HG03280 (cell line): Measurements from ENCODE around the gene SMAD7.

ENCODE experiments used
- ATAC-seq: cut with Tn5 transposase; IDR thresholded peaks from one replicate; pipeline ENCODE4 v1.9.1; 2021; ENCODE audit warnings: mild to moderate bottlenecking, moderate library complexity; ENCODE audit not compliant: unreplicated experiment

The SMAD7 gene

DNA sequence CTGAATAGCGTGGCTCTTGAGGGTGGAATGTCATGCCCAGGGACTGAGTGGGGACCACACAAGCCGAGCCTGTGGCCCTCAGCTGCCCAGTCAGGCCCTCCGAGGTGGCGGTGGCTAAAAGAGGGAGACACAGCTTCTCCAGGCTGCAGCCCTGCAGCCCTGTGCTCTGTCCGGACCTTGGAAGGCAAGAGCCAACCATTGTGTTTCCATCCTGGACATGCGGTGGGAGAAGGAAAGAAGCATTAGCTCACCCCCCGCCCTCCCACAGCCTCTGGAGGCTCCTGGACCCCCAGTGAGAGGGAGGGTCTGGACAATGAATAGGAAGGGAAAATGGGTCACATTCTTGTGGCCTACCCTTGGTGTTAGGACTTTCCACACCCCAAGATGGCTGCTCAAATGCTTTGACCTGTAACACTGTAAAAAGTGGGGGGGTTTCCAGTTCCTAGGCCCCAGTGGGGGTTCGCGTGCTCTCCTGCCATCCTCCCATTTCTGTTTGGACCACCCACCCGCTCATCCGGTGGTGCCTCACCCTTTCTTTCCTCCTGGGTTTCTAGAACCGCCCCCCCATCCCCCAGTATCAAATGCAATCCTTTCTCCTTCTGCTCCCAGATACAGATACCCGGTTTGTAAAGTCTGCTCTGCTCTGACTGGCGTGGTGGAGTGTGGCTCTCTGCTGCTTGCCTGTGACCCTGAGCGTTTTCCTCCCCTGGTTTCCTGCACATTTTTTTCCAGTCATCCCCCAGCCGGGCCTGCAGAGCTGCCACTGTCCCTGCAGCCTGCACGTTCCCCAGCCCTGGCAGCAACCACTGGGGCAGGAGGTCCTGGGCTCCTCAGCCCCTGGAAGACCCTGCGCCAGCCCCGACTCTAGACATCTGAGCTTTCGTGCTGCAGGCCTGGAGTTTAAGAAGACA is 36.3 kb upstream of the SMAD7 start:
- ATAC-seq, result no peak

DNA sequence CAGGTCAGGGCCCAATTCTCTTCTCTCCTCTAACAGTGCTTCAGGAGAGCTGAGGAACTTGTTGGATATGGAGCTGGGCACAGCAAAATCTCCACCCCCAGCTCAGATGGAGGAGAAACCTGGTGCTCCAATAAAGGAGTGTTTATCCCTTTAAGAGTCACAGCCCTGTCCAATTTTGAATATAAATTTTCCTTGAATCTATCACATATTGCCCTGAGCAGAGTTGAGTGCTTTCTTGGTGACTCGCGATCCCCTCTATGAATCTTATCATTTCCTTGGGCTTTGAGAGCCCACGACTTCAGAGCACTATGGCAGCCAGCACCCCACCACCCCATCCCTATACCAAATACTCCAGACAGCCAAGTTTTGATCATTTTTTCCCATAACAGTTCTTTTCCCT is 34.4 kb upstream of the SMAD7 start:
- ATAC-seq, result no peak

DNA sequence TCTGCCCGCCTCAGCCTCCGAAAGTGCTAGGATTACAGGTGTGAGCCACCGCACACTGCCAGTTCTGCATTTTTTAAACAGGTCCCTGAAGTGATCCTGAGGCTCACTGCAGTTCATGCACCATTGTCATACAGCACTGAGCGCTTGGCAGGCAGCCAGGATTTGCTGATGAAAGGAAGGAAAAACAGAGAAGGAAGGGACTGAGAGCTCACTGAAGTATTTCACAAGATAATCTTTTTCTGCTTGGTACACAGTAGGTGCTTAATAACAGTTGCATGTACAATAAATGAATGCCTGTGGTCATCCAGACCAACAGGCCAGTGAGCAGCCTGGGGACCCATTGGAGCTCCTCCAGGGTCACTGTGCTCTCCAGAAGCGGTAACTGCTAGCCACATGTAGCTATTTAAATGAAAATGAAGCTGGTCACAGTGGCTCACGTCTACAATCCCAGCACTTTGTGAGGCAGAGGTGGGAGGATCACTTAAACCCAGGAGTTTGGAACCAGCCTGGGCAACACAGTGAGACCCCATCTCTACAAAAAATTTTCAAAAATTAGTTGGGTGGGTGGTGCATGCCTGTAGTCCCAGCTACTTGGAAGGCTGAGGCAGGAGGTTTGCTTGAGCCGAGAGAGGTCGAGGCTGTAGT is 33.1 kb upstream of the SMAD7 start:
- ATAC-seq, result no peak

DNA sequence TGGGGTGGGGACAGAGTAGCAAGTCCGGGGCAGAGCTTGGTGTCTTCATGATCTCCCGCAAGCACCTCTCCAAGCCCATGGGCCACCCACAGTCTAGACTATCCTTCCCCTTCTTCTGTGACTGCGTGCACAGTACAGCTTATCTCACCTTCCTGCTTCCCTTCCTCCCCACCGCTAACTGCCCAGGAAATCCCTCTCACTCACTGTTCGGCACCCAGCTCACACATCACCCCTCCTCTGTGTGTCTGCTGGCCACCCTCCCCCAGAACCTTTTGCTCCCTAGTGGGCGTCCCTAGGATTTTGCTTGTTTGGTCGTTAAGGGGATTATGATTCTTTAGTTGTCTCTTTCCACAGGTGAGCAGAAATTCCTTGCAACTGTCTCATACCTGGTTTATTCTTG is 31.5 kb upstream of the SMAD7 start:
- ATAC-seq, result no peak

DNA sequence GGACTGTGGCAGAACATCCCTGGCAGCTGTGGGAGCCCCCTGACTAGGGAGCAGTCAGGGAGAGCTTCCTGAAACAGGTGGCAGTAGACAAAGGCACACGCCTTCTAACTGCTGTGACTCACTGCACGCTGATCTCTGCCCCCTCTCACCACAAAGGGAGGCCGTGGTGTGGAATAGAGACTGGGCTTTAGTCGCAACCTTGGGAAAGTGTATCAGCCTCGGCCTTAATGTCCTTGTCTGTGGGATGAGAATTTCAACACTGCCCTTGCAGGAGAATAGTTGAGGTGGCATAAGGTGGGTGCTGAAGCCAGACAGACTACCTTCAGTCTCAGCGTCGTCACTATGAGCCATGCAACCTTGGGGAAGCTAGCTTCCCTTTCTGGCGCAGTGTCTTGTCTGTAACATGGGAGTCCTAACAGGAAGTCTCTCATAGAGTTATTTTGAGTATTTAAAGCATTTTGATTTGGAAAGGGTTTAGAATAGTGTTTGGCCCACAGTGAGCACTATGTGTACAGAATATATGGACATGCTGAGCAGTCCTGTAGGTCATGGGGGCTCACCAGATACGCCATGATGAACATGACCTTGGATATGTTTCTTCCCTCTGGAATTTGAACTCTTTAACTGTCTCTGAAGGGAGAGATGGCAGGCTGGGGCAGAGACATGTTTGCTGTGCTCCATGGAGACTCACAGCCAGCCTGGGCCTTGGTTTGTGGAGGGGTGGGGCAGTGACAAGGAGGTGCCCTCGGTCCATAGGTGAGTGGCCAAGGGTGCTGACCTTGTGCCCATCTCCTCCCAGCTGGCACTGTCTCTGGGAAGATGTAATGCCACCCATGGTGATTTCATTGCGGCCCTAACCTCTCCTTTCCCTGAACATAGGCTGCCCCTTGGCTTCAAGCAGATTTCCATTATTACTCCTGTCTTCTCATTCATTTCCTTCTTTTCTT is 29.5 kb upstream of the SMAD7 start:
- no peak for ATAC-seq

DNA sequence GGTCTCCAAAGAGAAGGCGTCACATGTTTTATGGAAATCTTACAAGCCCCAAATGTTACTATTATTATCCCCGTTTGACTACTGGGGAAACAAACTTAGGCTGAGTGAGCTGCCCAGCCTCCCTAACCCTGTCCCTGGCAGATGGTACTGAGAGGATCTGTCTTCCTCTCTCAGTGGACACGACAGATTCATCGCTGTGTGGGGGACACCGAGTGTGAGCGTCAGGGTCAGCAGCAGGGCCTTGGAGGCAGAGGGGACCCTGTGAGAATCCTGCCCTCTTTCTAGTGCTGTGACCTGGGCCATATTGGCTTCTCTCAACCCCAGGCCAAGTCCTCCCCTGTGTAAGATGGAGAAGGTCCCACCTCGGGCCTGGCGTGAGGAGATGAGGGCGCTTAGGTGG is 27.1 kb upstream of the SMAD7 start:
- ATAC-seq, result no peak

DNA sequence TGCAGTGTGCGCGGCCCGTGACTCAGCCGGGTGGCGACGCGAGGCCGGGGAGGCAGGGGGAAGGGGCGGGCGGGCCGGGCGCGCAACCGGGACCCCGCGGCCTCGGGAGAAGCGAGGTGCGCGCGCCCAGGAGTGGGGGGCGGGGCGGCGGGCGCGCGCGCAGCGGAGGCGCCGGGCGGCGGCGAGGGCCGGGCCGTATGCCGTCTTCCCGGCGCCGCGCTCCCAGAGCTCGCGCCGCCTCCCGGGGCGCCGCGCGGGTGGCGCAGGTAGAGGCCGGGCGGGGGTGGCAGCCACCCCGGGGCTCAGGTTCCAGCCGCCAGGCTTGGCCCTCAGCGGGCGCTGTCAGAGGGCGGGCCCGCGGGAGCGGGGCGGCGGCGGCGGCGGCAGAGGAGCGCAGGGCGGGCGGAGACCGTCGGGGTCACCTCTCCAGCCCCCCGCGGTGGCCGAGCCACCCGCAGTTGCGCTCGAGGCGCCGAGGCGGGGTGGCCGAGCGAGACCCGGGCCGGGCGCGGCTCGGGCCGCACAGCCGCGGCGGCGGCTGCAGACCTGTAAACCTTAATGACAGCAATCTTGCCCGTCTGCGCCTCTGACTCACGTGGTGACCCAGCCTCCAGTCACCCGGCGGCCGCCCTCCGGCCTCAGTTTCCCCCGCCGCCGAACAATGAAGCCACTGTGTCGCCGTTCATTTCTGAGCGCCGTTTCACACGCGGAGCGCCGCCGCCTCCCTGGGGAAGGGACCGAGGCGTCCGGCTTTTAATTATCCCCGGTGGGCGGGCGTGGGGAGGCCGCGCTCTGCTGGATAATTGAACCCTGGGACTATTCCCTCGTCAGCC is 25.3 kb upstream of the SMAD7 start:
- peak; percentile 67 for ATAC-seq

DNA sequence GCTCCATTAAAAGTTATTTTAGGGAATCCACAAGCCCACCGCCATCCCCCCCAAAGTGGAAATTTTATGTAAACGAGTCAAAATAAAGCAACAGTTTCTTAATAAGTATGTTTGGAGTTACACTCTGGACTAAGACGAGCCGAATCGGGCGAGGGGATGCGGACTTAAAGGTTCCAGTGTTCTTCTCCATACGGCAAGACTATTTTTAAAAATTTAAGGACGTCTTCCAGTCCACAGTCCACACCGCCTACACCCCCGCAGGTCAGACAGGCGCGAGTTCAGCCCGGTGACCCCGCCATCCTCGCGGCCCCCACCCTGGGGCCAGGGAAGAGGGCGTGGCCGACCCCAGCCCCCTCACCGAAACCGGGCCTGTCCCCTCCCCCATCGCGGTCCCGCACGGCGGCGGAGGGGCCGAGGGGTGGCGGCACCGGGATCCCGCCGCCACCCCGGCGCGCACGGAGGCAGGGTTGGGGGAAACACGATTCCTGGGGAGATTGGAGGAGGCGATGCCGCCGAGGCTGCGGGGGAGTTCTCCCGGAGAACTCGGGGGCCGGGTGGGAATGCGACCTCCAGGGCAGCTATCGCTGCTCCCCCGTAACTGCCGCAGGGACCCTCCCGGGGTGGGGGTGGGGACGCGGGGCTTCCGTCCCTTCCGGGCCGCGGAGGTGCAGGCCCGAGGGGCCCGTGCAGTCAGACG is 24.5 kb upstream of the SMAD7 start:
- peak; percentile 9 for ATAC-seq

DNA sequence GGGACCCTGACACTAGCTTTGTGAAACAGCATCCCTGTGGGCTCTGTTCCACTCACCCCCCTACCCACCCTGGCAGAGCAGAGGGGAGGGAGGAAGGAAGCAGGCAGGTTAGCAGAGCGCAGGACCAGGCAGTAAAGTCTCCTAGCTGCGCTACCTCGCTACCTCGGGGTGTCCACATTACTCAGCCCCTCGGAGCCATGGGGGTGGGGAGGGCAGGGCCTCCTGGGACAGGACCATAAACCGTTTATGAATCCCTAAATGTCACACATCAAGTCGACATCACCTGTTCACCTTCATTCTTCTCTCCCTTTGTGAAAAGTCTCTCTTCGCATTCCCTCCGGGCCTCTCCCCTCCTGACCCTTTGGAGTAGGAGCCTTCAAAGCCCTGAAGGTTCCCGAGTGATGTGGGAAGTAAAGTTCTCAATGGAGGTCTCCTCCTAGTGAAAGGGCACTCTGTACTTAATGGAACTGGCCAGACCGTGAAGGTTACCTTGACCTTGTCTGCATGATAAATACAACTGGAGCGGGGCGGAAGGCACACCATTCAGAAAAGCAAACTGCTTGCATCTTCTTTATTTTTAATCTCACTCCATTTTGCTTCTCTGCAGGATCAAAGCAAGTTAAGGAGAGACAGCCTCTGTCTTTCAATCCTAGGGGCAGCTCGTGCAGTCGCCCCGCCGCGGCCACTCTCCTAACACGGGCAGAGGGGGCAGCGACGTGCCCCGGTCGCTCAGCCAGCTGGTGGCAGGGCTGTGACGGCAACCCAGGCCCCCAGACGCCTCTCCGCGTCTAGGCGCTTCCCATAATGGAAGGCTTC is 23.7 kb upstream of the SMAD7 start:
- ATAC-seq, result no peak

DNA sequence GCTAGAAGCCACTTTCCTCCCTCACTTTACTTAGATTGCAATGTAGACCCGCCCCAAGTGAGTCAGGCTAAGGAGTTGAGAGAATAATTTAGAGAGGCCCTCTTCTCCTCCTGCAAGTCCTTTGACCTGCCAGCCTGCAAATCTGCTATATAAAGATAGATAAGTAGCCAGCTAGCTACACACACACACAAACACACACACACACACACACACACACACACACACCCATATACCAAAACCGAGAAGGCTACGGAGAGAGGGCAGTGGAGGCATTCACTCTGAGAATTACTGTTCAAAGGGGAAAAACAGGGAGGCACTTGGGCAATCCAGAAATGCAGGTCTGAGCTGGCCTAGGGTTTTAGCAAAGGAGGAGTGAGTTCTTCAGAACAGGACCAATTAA is 23.0 kb upstream of the SMAD7 start:
- ATAC-seq, result no peak

DNA sequence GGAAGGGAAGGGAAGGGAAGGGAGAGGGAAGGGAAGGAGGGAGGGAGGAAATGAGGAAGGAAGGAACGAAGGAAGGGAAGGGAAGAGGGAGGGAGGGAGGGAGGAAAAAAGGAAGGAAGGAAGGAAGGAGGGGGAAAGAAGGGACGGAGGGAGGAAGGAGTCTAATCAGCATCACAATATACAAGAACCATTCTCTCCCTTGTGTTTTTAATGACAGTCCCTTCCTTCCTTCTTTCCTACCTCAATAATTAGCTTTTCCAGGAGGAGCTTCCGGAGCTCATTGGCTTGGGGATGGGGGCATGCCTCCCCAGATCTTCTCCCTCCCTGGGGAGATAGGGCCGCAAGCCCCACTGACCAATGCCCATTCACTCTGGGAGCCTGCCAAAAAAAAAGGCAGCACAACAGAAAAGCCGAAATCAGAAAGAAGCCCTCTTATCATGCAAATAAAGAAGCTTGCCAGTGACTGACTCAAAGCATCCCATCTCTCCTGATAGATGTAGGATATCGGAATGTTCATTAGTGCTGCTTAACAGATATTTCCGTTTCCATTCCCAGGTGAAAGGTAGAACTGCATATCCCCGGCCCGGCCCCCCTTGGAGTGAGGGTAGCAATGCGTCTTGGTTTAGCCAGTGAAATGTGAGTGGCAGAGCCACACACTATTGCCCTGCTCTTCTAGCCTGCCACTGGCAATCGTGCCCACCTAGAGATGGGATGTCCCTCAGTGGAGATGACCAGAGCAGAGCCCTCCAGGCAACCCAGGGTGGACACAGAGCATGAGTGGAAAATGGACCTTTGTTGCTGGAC is 17.8 kb upstream of the SMAD7 start:
- no peak for ATAC-seq

DNA sequence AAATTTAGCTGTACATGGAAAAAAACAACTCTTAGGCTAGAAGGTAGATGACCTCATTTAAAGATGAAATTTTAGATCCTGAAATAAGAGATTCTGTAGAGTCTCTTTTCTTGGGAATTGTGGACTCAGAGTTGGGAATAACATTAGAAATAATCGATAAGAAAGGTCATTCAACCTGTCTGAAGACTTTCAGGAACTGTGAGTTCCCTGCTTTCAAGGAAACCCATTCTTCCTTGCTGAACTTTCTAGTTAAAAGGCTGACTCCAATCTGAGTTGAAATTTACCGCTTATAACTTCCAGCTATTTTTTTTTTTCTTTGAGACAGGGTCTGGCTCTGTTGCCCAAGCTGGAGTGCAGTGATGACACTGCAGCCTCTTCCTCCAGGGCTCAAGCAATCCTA is 16.8 kb upstream of the SMAD7 start:
- ATAC-seq, result no peak

DNA sequence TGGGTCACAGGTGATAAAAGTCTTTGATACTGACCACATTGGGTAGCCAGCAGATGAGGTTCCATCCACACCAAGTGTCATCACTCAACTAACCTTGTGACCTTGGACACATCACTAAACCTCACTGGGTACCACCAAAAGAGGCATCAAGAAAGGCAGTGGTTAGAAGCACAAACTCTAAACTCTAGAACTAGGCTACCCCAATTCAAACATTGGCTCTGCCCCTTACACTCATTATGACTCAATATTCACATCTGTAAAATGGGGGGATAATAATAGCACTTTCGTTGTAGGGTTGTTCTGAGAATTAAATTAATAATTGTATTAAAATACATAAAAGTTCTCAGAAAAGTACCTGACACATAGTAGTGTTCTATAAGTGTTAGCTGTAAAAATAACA is 15.8 kb upstream of the SMAD7 start:
- no peak for ATAC-seq

DNA sequence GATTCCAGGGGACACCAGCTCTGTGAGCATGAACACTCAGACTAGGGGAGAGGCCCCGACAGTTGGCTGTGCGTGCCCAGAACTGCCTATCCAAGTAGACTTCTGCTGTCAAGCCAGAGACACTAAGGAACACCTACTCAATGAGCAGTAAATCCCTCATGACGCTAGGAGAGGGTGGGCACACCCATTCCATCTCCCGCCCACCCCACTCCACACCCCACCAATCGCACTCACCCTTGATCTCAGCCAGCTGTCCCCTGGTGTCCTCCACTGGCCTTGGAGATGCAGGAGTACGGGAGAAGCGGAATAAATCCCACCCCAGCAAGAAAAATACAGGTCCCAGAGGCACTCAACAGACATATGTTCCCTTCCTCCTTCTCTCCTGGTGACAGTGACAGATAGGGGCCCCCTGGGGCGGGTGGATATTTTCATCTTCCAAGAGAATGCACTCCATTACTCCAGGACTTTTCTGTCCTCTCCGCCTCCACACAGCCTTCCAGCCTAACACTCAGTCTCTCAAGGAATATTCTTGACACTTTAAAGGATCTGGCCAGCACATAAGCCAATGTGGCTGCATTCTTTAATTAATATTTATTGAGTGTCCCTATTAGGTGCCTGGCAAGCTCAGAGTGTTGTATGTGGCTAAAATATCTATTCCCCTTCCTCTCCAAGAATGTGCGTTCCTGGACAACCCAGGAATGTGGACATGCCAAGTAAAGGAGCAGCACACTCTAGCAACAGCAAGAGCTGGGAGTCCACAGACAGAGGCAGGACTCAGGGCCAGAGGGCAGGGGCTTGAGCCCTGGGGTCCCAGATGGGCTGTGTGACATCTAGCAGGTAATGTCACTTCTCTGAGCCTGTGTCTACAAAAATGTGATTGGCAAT is 13.1 kb upstream of the SMAD7 start:
- no peak for ATAC-seq

DNA sequence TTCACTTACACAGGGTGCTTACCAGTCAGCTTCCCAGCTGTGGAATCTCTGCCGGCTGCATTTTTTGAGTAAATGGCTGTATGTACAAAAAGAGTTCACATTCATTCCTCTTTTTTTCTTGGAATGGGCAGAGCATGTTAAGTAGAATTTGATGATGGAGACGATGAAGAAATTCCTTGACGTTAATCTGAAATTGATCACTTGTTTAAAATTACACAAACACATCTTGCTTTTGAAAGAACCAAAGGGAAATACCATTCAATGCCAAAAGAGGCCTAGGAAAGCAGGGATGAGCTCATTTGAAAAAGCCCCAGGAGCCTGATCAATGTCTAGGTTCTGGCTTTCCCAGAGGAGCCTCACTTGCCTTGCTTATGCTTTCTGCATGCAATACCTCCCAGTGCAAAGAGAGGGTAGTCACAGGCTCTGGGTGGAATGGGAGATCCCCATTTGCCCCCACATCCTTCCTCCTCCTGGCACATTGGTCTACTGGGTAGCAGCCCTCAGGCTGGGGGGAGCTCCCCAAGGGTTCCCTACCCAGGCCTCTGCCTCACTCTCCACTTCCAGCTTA is 12.3 kb upstream of the SMAD7 start:
- ATAC-seq, result no peak

DNA sequence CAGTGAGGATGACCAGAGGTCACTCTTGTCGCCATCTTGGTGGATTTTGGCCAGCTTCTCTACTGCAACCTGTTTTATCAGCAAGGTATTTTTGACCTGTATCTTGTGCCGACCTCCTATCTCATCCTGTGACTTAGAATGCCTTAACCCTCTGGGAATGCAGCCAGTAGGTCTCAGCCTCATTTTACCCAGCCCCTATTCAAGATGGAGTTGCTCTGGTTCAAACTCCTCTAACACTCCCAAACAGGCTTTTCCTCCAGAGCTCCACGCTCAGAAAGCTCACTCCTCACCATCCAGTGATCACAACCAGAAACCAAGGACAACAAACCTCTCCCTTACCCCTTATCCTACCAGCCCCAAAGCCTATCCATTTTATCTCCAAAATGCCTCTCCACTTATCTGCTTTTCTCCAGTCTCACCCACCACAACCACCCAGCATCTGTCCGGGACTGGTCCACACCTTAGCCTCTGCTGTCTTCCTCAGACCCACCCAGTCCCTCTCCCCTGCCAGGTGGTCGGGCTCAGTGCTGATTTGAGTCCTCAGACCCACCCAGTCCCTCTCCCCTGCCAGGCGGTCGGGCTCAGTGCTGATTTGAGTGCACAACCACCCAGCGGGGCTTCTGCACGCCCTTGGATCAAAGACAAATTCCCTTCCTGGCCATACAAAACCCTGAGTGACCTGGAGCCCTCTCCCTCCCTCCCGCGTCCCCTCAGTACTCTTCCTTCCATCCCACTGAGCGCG is 11.7 kb upstream of the SMAD7 start:
- ATAC-seq, result no peak
